ENCODE measurements around the gene ZKSCAN1.
"Not testable (repeated sequence)": the region's sequence is repeated elsewhere in the genome, so short reads cannot be mapped to it uniquely, and the experiment has no call there.

ZKSCAN1 gene

GRCh38 chr7:100015232-100016214 lies at the start of gene ZKSCAN1:
TSS of gene ZKSCAN1 (plus strand) at chr7:100015596. CDS start at chr7:100023507, 7,911 bp downstream.
- peak; percentile 93 to 97 (median 96) for DNase-seq

- DNase-seq: no peak
These were observed 46.1 kb upstream of the ZKSCAN1 start for GRCh38 chr7:99969298-99969697.

GRCh38 chr7:99969813-99970212 lies 45.6 kb upstream of the ZKSCAN1 start:
- DNase-seq: peak in 1 of 3 experiments; percentile 8

- DNase-seq: no peak
These were observed 44.2 kb upstream of the ZKSCAN1 start for GRCh38 chr7:99971242-99971641.

- DNase-seq: not testable (repeated sequence)
These were observed 41.6 kb upstream of the ZKSCAN1 start for GRCh38 chr7:99973817-99974216.

GRCh38 chr7:99974681-99975080 lies 40.7 kb upstream of the ZKSCAN1 start:
- no peak for DNase-seq

GRCh38 chr7:99975782-99976521 lies 39.4 kb upstream of the ZKSCAN1 start, which contains the start of gene AZGP1:
TSS of gene AZGP1 (minus strand) at chr7:99976031. CDS start at chr7:99976020, 11 bp downstream.
- no peak for DNase-seq

GRCh38 chr7:99976626-99977025 lies 38.8 kb upstream of the ZKSCAN1 start:
- DNase-seq: no peak

- DNase-seq: peak; percentile 13 to 76 (median 53)
These were observed 35.6 kb upstream of the ZKSCAN1 start for GRCh38 chr7:99979814-99980225.

GRCh38 chr7:99980448-99980872 lies 34.9 kb upstream of the ZKSCAN1 start:
- not testable (repeated sequence) for DNase-seq

GRCh38 chr7:99981066-99981465 lies 34.3 kb upstream of the ZKSCAN1 start:
- DNase-seq: not testable (repeated sequence)

GRCh38 chr7:99984593-99984992 lies 30.8 kb upstream of the ZKSCAN1 start:
- no peak for DNase-seq

- DNase-seq: not testable (repeated sequence)
These were observed 28.1 kb upstream of the ZKSCAN1 start for GRCh38 chr7:99987306-99987705.

- DNase-seq: no peak
These were observed 27.6 kb upstream of the ZKSCAN1 start for GRCh38 chr7:99987846-99988245.

- DNase-seq: peak in 2 of 3 experiments; percentile 81 to 85
These were observed 24.9 kb upstream of the ZKSCAN1 start for GRCh38 chr7:99990460-99990852.

GRCh38 chr7:99991543-99991942 lies 23.9 kb upstream of the ZKSCAN1 start:
- not testable (repeated sequence) for DNase-seq

GRCh38 chr7:99992330-99993038 lies 22.9 kb upstream of the ZKSCAN1 start:
- DNase-seq: no peak

- DNase-seq: no peak
These were observed 20.6 kb upstream of the ZKSCAN1 start for GRCh38 chr7:99994819-99995218.

- no peak for DNase-seq
These were observed 18.4 kb upstream of the ZKSCAN1 start for GRCh38 chr7:99996755-99997544.

GRCh38 chr7:99997545-99998137 lies 17.8 kb upstream of the ZKSCAN1 start:
- DNase-seq: no peak

GRCh38 chr7:100000239-100000638 lies 15.2 kb upstream of the ZKSCAN1 start:
- DNase-seq: no peak
